Spleen (tissue), 11 donors: ENCODE measurements around the gene TGFBI. TPM values are rescaled to one million over a fixed set of nuclear protein-coding genes. Genes with fewer than 3 reads are reported as not detected.
A peak's percentile ranks its signal among the peaks of the same experiment; 100 is the strongest.

Source experiments
- DNase-seq: peaks from one replicate; pipeline ENCODE4 v3.0.0-alpha.2; 2020
- H3K27ac ChIP-seq, 8 donors: fragments of 200-600 bp; sonication (generic) in 7 of 8; 1 replicate in 4 of 8; 2 replicates in 4 of 8; pipeline versions ENCODE4 v1.5.0 to v1.8.0; 2016 to 2021; ENCODE audit warnings: inconsistent platforms in 4 of 8, mild to moderate bottlenecking in 4 of 8, moderate library complexity in 1 of 8
- H3K27me3 ChIP-seq, 7 donors: fragments of 200-600 bp; sonication (generic) in 6 of 7; replicated peaks in 1 of 7; 1 replicate in 4 of 7; 2 replicates in 3 of 7; pipeline versions ENCODE4 v1.5.0 to v1.8.0; 2016 to 2021; ENCODE audit warnings: inconsistent platforms in 3 of 7, mild to moderate bottlenecking in 1 of 7
- H3K36me3 ChIP-seq, 6 donors: fragments of 200-600 bp; sonication (generic) in 5 of 6; 1 replicate in 4 of 6; 2 replicates in 2 of 6; pipeline versions ENCODE4 v1.5.0 to v1.8.0; 2016 to 2021; ENCODE audit warnings: inconsistent platforms in 2 of 6
- H3K4me1 ChIP-seq, 6 donors: fragments of 200-600 bp; sonication (generic) in 5 of 6; 1 replicate in 3 of 6; 2 replicates in 3 of 6; pipeline versions ENCODE4 v1.5.0 to v1.8.0; 2016 to 2021; ENCODE audit warnings: inconsistent platforms in 3 of 6
- H3K4me3 ChIP-seq, 8 donors: fragments of 200-600 bp; sonication (generic) in 7 of 8; 1 replicate in 4 of 8; 2 replicates in 4 of 8; pipeline versions ENCODE4 v1.5.0 to v1.8.0; 2016 to 2021; ENCODE audit warnings: inconsistent platforms in 4 of 8, mild to moderate bottlenecking in 4 of 8, moderate library complexity in 2 of 8
- H3K9me3 ChIP-seq, 8 donors: fragments of 200-600 bp; sonication (generic) in 7 of 8; 1 replicate in 4 of 8; 2 replicates in 4 of 8; pipeline versions ENCODE4 v1.5.0 to v1.8.0; 2016 to 2021; ENCODE audit warnings: inconsistent platforms in 4 of 8
- POLR2A ChIP-seq, 3 donors: fragments of 450-650 bp; IDR thresholded peaks; one replicate each; pipeline ENCODE4 v1.5.1; 2017; ENCODE audit warnings: antibody characterized with exemption in 3 of 3, mild to moderate bottlenecking in 1 of 3
- POLR2AphosphoS5 ChIP-seq, 3 donors: sonication (generic); formaldehyde crosslinking; IDR thresholded peaks; one replicate each; pipeline ENCODE4 v1.5.1; 2017; ENCODE audit warnings: antibody characterized with exemption in 3 of 3
- WGBS, 5 donors: extraction: QIAGEN DNeasy Blood & Tissue Kit in 3 of 5; methylation state at CpG; one replicate each; pipeline versions ENCODE4 v1.1.5 to v1.1.7; 2013 to 2018; 5-methylcytosine and 5-hydroxymethylcytosine counted together
- intact Hi-C: fragments of 100-400 bp; cut with DNase I; formaldehyde crosslinking; loops from one replicate; pipeline ENCODE4 v1.15.0; 2023; ENCODE audit warnings: low total_unique reads
- polyA plus RNA-seq, 3 donors: library from polyadenylated mRNA; stranded (reverse); fragments of 200-250 nt; gene quantifications; one replicate each; pipeline ENCODE4 v1.2.1, GENCODE V29; 2013
- total RNA-seq, 7 donors: library from RNA; depleted of rRNA in 3 of 7; stranded (reverse); fragments of >200 nt in 3 of 7; fragmentation: NEBNext Ultra II Directional in 4 of 7; extraction: Animal tissue kit (Norgen Biotek cat#: 25700) in 4 of 7; gene quantifications; one replicate each; pipeline versions ENCODE4 v1.1.0 to v1.2.1, GENCODE V29; 2016 to 2021
- TF ChIP-seq, protein P1 (sequence below), 11 experiments: fragments of 200-600 bp in 7 of 11; fragments of 450-650 bp in 4 of 11; sonication (generic) in 4 of 11; IDR thresholded peaks in 8 of 11; conservative IDR thresholded peaks in 3 of 11; 1 replicate in 7 of 11; 2 replicates in 4 of 11; pipeline versions ENCODE4 v1.4.0 to v1.8.0; 2016 to 2021; ENCODE audit warnings: antibody characterized with exemption in 11 of 11, inconsistent platforms in 4 of 11, mild to moderate bottlenecking in 1 of 11
- donor health status: healthy with polysubstance abuse.
- donor health status: DM: no; HTN: no; CAD: no; lungs with moderate emphysema.
- donor health status: DM: no; HTN: no; CAD: no.
- donor health status: Bipolar disorder and iron deficiency.
- donor health status: healthy.
- donor health status: DM: no; HTN: no; CAD: no.
- donor health status: DM: yes; HTN: yes; CAD: no.

TGFBI gene
- total and polyA plus RNA-seq, 10 donors, result 31.0 to 214 (median 149) TPM

DNA sequence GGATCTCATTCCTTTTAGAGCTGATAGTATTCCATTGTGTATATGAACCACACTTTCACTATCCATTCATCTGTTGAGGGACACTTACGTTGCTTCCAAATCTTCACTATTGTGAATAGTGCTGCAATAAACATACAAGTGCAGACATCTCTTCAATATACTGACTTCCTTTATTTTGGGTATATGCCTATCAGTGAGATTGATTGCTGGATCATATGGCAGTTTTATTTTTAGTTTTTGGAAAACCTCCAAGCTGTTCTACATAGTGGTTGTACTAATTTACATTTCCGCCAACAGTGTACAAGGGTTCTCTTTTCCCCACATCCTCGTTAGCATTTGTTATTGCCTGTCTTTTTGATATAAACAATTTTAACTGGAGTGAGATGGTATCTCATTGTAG is 40.2 kb upstream of the TGFBI start:
- no peak overlapping the region for H3K27ac ChIP-seq
- no peaks in the 10 kb centered on the region for H3K27me3 ChIP-seq
- no peaks in the 10 kb centered on the region for H3K9me3 ChIP-seq
- H3K4me1 ChIP-seq, result no peaks in the 10 kb centered on the region
- TF ChIP-seq POLR2A (IDR thresholded peaks at IDR 0.05) (no peak), POLR2AphosphoS5 (IDR thresholded peaks at IDR 0.05) (no peak)
- TF ChIP-seq, protein P1, sequence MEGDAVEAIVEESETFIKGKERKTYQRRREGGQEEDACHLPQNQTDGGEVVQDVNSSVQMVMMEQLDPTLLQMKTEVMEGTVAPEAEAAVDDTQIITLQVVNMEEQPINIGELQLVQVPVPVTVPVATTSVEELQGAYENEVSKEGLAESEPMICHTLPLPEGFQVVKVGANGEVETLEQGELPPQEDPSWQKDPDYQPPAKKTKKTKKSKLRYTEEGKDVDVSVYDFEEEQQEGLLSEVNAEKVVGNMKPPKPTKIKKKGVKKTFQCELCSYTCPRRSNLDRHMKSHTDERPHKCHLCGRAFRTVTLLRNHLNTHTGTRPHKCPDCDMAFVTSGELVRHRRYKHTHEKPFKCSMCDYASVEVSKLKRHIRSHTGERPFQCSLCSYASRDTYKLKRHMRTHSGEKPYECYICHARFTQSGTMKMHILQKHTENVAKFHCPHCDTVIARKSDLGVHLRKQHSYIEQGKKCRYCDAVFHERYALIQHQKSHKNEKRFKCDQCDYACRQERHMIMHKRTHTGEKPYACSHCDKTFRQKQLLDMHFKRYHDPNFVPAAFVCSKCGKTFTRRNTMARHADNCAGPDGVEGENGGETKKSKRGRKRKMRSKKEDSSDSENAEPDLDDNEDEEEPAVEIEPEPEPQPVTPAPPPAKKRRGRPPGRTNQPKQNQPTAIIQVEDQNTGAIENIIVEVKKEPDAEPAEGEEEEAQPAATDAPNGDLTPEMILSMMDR (IDR thresholded peaks at IDR 0.05 in 8 of 11, conservative IDR thresholded peaks at IDR 0.05 in 3 of 11), result no peak
- H3K4me3 ChIP-seq, result no peak overlapping the region
- H3K36me3 ChIP-seq, result no peaks in the 10 kb centered on the region
- WGBS, 5 donors, result 71 to 80% (median 78%) methylated on average over 3 of the region's 3 CpGs
- intact Hi-C loops, result no loop called here
- DNase-seq, result no peak

DNA sequence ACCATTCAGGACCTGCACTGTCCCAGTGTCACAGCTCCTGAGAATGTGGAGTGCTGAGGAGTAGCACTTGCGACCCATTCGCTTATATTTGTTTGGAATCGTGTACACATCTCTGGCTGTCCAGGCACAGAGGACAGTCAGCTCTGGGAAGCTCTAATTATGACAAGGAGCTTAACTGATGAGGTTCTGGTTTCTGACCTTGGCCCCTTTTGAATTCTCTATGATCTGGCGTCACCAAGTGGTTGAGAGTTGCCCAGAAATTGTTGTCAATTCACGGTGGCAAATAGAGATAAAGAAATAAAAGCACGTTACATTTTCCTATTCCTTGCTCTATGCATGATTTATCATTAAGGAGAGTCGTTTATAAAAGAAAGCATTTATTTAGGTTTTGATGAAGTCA is 39.1 kb upstream of the TGFBI start:
- Histone ChIP-seq H3K4me1 (no peaks in the 10 kb centered on the region), H3K4me3 (no peak overlapping the region), H3K27me3 (no peaks in the 10 kb centered on the region), H3K36me3 (no peaks in the 10 kb centered on the region), H3K27ac (no peak overlapping the region), H3K9me3 (no peaks in the 10 kb centered on the region)
- WGBS, 5 donors, result 73 to 86% (median 84%) methylated on average over 7 of the region's 7 CpGs
- no peak for DNase-seq
- TF ChIP-seq, protein P1 (IDR thresholded peaks at IDR 0.05 in 8 of 11, conservative IDR thresholded peaks at IDR 0.05 in 3 of 11), result no peak
- TF ChIP-seq POLR2A (IDR thresholded peaks at IDR 0.05) (no peak), POLR2AphosphoS5 (IDR thresholded peaks at IDR 0.05) (no peak)
- intact Hi-C loops, result no loop called here

GRCh38 chr5:135990528-135991255 is 38.1 kb upstream of the TGFBI start:
- Histone ChIP-seq H3K4me3 (no peak overlapping the region), H3K4me1 (no peaks in the 10 kb centered on the region), H3K27ac (no peak overlapping the region), H3K27me3 (no peaks in the 10 kb centered on the region), H3K36me3 (no peaks in the 10 kb centered on the region), H3K9me3 (no peaks in the 10 kb centered on the region)
- WGBS, 5 donors, result 63 to 82% (median 76%) methylated on average over 19 to 21 of the region's 21 CpGs
- DNase-seq, result no peak
- intact Hi-C loops, result no loop called here
- TF ChIP-seq POLR2AphosphoS5 (IDR thresholded peaks at IDR 0.05), result peak in 1 of 3 donors; percentile 7
- TF ChIP-seq POLR2A (IDR thresholded peaks at IDR 0.05), result no peak

- 70 to 83% (median 79%) methylated on average over 6 of the region's 6 CpGs for WGBS, 5 donors
Measured at GRCh38 chr5:135991429-135991828, 37.4 kb upstream of the TGFBI start.

More at GRCh38 chr5:135991429-135991828, 37.4 kb upstream of the TGFBI start:
- no peak for DNase-seq
- no peaks in the 10 kb centered on the region for H3K4me1 ChIP-seq
- H3K36me3 ChIP-seq, result no peaks in the 10 kb centered on the region
- H3K4me3 ChIP-seq, result no peak overlapping the region
- TF ChIP-seq, protein P1 (IDR thresholded peaks at IDR 0.05 in 8 of 11, conservative IDR thresholded peaks at IDR 0.05 in 3 of 11), result no peak
- TF ChIP-seq POLR2AphosphoS5 (IDR thresholded peaks at IDR 0.05) (no peak), POLR2A (IDR thresholded peaks at IDR 0.05) (no peak)
- no peaks in the 10 kb centered on the region for H3K27me3 ChIP-seq
- intact Hi-C loops, result no loop called here
- H3K9me3 ChIP-seq, result no peaks in the 10 kb centered on the region
- no peak overlapping the region for H3K27ac ChIP-seq
